OCI-LY7 (cell line): ENCODE data around the gene KIF19. TPM values are rescaled to one million over a fixed set of nuclear protein-coding genes. Genes with fewer than 3 reads are reported as not detected.

Experiments used
- BruUV-seq: library from RNA; stranded (reverse); fragments of 400-500 nt; replicated peaks from 2 replicates; lab custom pipeline; 2021; lab: Mats Ljungman, UMichigan
- CTCF ChIA-PET: fragments of 300-600 bp; sonication (Branson Sonifier 250); formaldehyde crosslinking; loops from one replicate; lab custom pipeline; 2022; ENCODE audit warnings: antibody characterized with exemption; ENCODE audit not compliant: unreplicated experiment; lab: Charles Lee
- POLR2A ChIA-PET: fragments of 300-600 bp; sonication (Branson Sonifier 250); formaldehyde crosslinking; loops from one replicate; lab custom pipeline; 2022; ENCODE audit warnings: antibody characterized with exemption; lab: Charles Lee
- DNase-seq: peaks from one replicate; pipeline ENCODE4 v3.0.0-alpha.2; 2015; ENCODE audit warnings: low spot score
- H2AFZ ChIP-seq: fragments of 200-600 bp; sonication (generic), shearing (Covaris generic); 2 replicates; pipeline ENCODE4 v1.6.1; 2014; ENCODE audit warnings: mild to moderate bottlenecking, antibody characterized with exemption, low read length, moderate library complexity
- H3K27ac ChIP-seq: fragments of 200-600 bp; sonication (generic); 2 replicates; pipeline ENCODE4 v1.5.1; 2014; ENCODE audit warnings: mixed run types, low read depth, mild to moderate bottlenecking, moderate library complexity, low read length, inconsistent platforms; ENCODE audit not compliant: poor library complexity, severe bottlenecking
- H3K36me3 ChIP-seq: fragments of 200-600 bp; sonication (generic); 2 replicates; pipeline ENCODE4 v1.6.1; 2014; ENCODE audit warnings: mild to moderate bottlenecking, antibody characterized with exemption, low read length, moderate library complexity, mixed read lengths; ENCODE audit not compliant: insufficient read depth
- H3K4me1 ChIP-seq: fragments of 200-600 bp; sonication (generic); 2 replicates; pipeline ENCODE4 v1.5.1; 2014; ENCODE audit warnings: mild to moderate bottlenecking, low read length; ENCODE audit not compliant: insufficient read depth, poor library complexity, severe bottlenecking
- H3K4me2 ChIP-seq: fragments of 200-600 bp; sonication (generic); 2 replicates; pipeline ENCODE4 v1.6.1; 2014; ENCODE audit warnings: mild to moderate bottlenecking, low read length
- H3K4me3 ChIP-seq: fragments of 200-600 bp; sonication (generic); 2 replicates; pipeline ENCODE4 v1.5.1; 2014; ENCODE audit warnings: mild to moderate bottlenecking, low read depth, low read length; ENCODE audit not compliant: poor library complexity, severe bottlenecking
- H3K79me2 ChIP-seq: fragments of 200-600 bp; sonication (generic); 2 replicates; pipeline ENCODE4 v1.6.1; 2016; ENCODE audit warnings: low read depth, mild to moderate bottlenecking, low read length, moderate library complexity, mixed read lengths; ENCODE audit not compliant: insufficient read depth
- H3K9me2 ChIP-seq: fragments of 200-600 bp; sonication (generic); 2 replicates; pipeline ENCODE4 v1.6.1; 2016; ENCODE audit warnings: mild to moderate bottlenecking, low read length, mixed read lengths; ENCODE audit not compliant: insufficient read depth
- H3K9me3 ChIP-seq: fragments of 200-600 bp; sonication (generic); 2 replicates; pipeline ENCODE4 v1.6.1; 2014; ENCODE audit warnings: mild to moderate bottlenecking, mixed run types, low read length, mixed read lengths
- H4K20me1 ChIP-seq: fragments of 200-600 bp; sonication (generic); 2 replicates; pipeline ENCODE4 v1.6.1; 2014; ENCODE audit warnings: mild to moderate bottlenecking, antibody characterized with exemption, low read length, moderate library complexity, mixed read lengths; ENCODE audit not compliant: insufficient read depth
- EZH2phosphoT487 ChIP-seq: fragments of 200-600 bp; sonication (generic); IDR thresholded peaks from 2 replicates; pipeline ENCODE4 v1.6.1; 2018; ENCODE audit warnings: low read depth, borderline replicate concordance, mild to moderate bottlenecking, mixed run types, antibody characterized with exemption, low read length, moderate library complexity, mixed read lengths
- intact Hi-C: fragments of 100-400 bp; cut with micrococcal nuclease; formaldehyde crosslinking; loops from one replicate; pipeline ENCODE4 v1.10.0; 2022; ENCODE audit not compliant: unreplicated experiment
- total RNA-seq, 2 experiments: library from RNA; depleted of rRNA in 1 of 2; stranded (reverse); fragments of >200 nt in 1 of 2; shearing (Covaris generic) in 1 of 2; gene quantifications; 2 replicates each; pipeline ENCODE4 v1.2.3, GENCODE V29; 2014 to 2022
- TF ChIP-seq, protein P1 (sequence below): fragments of 200-600 bp; sonication (generic); conservative IDR thresholded peaks from 2 replicates; pipeline ENCODE4 v1.5.1; 2014; ENCODE audit warnings: mild to moderate bottlenecking, antibody characterized with exemption, low read length, moderate library complexity, mixed read lengths

The KIF19 gene
- total RNA-seq, 2 experiments from 2014 or later, result not detected

DNA sequence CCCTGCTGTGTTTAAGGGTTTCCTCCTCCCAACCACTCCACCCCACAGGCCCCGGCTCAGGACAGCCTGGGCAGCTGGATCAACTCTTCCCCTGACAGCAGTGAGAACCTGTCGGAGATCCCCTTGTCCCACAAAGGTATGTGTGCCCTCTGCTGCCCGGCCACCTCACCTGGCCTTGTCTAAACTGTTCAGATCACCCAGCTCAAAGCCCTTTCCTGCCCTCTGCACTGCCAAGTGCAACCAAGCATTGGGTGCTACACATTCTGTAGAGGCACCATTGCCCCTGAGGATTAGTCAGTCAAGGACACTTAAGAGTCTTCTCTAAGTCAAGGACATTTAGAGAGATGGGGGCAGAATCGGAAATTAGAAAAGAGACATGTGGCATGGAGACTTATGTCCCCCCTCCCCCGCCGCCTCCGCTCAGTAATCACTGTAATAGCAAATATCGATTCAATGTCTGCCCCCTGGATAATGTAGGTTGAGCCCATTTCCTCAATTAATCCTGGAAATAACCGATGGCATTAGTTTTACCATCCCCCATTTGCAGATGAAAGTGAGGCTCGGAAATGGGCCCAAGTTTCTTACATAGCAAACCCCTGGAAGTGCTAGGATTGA lies 27.5 kb downstream of the KIF19 start:
- POLR2A ChIA-PET, result no interaction called here
- H3K4me1 ChIP-seq, result no peaks in the 10 kb centered on the region
- no peaks in the 10 kb centered on the region for H3K9me3 ChIP-seq
- H3K79me2 ChIP-seq, result no peaks in the 10 kb centered on the region
- intact Hi-C loops, result loop anchor here (1.0 to 5.0 kb wide), 2 partner anchors 52 to 141 kb away; partner anchors contain the start of gene TTYH2
- H3K36me3 ChIP-seq, result no peaks in the 10 kb centered on the region
- no peaks in the 10 kb centered on the region for H3K9me2 ChIP-seq
- no peaks in the 10 kb centered on the region for H4K20me1 ChIP-seq
- no peak overlapping the region for H3K4me3 ChIP-seq
- CTCF ChIA-PET, result interaction anchor here (0.8 kb wide), 1 partner anchor 15 kb away, joined by 3 read pairs; no protein-coding TSS in a partner anchor
- H3K27ac ChIP-seq, result no peak overlapping the region
- TF ChIP-seq, protein P1, sequence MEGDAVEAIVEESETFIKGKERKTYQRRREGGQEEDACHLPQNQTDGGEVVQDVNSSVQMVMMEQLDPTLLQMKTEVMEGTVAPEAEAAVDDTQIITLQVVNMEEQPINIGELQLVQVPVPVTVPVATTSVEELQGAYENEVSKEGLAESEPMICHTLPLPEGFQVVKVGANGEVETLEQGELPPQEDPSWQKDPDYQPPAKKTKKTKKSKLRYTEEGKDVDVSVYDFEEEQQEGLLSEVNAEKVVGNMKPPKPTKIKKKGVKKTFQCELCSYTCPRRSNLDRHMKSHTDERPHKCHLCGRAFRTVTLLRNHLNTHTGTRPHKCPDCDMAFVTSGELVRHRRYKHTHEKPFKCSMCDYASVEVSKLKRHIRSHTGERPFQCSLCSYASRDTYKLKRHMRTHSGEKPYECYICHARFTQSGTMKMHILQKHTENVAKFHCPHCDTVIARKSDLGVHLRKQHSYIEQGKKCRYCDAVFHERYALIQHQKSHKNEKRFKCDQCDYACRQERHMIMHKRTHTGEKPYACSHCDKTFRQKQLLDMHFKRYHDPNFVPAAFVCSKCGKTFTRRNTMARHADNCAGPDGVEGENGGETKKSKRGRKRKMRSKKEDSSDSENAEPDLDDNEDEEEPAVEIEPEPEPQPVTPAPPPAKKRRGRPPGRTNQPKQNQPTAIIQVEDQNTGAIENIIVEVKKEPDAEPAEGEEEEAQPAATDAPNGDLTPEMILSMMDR, result no peak
- no peak for TF ChIP-seq EZH2phosphoT487
- no peak overlapping the region for H2AFZ ChIP-seq
- no peak for DNase-seq
- BruUV-seq, result no TSS peak
- no peak overlapping the region for H3K4me2 ChIP-seq

DNA sequence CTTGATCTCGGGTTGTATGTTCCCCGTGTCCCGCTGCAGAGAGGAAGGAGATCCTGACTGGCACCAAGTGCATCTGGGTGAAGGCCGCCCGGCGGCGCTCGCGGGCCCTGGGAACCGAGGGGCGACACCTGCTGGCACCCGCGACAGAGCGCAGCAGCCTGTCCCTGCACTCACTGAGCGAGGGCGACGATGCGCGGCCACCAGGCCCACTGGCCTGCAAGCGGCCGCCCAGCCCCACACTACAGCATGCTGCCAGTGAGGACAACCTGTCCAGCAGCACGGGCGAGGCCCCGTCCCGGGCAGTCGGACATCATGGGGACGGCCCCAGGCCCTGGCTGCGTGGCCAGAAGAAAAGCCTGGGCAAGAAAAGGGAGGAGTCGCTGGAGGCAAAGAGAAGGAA lies 28.1 kb downstream of the KIF19 start:
- DNase-seq, result peak; percentile 58
- TF ChIP-seq EZH2phosphoT487, result no peak
- TF ChIP-seq, protein P1, result peak; percentile 97
- intact Hi-C loops, result loop anchor here (1.0 to 5.0 kb wide), 2 partner anchors 53 to 142 kb away; partner anchors contain the start of gene TTYH2
- Histone ChIP-seq H3K9me2 (no peaks in the 10 kb centered on the region), H3K9me3 (no peaks in the 10 kb centered on the region), H4K20me1 (no peaks in the 10 kb centered on the region), H3K4me3 (no peak overlapping the region), H3K4me1 (no peaks in the 10 kb centered on the region), H2AFZ (no peak overlapping the region), H3K4me2 (no peak overlapping the region), H3K36me3 (no peaks in the 10 kb centered on the region), H3K79me2 (no peaks in the 10 kb centered on the region), H3K27ac (no peak overlapping the region)
- ChIA-PET CTCF (no interaction called here), POLR2A (no interaction called here)
- no TSS peak for BruUV-seq

DNA sequence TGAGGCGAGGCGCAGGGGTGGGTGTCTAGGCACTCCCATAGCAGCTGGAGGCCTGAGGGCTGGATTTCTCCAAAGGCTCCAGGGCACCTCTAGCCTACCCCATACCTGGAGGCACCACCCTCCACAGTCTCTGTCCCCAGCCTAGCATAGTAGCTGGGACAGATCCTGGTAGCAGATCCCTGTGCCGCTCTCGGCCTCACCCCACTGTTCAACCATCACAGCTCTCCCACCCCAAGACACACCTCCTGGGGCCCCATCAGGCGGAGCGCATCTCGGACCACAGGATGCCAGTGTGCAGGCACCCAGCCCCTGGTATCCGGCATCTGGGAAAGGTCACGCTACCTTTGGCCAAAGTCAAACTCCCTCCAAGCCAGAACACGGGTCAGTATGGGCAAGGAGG lies 28.5 kb downstream of the KIF19 start:
- H3K4me3 ChIP-seq, result no peak overlapping the region
- intact Hi-C loops, result loop anchor here (1.0 to 5.0 kb wide), 2 partner anchors 53 to 142 kb away; partner anchors contain the start of gene TTYH2
- H3K79me2 ChIP-seq, result no peaks in the 10 kb centered on the region
- no peak overlapping the region for H3K4me2 ChIP-seq
- H4K20me1 ChIP-seq, result no peaks in the 10 kb centered on the region
- H2AFZ ChIP-seq, result no peak overlapping the region
- DNase-seq, result no peak
- no peaks in the 10 kb centered on the region for H3K9me2 ChIP-seq
- H3K36me3 ChIP-seq, result no peaks in the 10 kb centered on the region
- no peak overlapping the region for H3K27ac ChIP-seq
- no TSS peak for BruUV-seq
- no peaks in the 10 kb centered on the region for H3K9me3 ChIP-seq
- ChIA-PET POLR2A (no interaction called here), CTCF (no interaction called here)
- TF ChIP-seq, protein P1, result no peak
- no peak for TF ChIP-seq EZH2phosphoT487
- H3K4me1 ChIP-seq, result no peaks in the 10 kb centered on the region
